Naive thymus-derived CD4-positive, alpha-beta T cell (primary cell): ENCODE data around the gene HS2ST1. TPM values are rescaled to one million over a fixed set of nuclear protein-coding genes. Genes with fewer than 3 reads are reported as not detected.
"Not testable (repeated sequence)": the region's sequence is repeated elsewhere in the genome, so short reads cannot be mapped to it uniquely, and the experiment has no call there.

Experiments
- ATAC-seq: fragments of 150-1000 bp; cut with Tn5 transposase; 2 replicates; pipeline ENCODE4 v1.10.0; 2021; ENCODE audit warnings: mild to moderate bottlenecking, moderate library complexity
- CTCF ChIA-PET: fragments of 350-600 bp; sonication (Branson Sonifier 250); formaldehyde crosslinking; loops from one replicate; lab custom pipeline; 2021; ENCODE audit warnings: antibody characterized with exemption; lab: Charles Lee
- POLR2A ChIA-PET: fragments of 350-600 bp; sonication (Branson Sonifier 250); formaldehyde crosslinking; loops from one replicate; lab custom pipeline; 2021; ENCODE audit warnings: antibody characterized with exemption, inconsistent platforms; lab: Charles Lee
- DNase-seq, 9 donors: peaks; one replicate each; pipeline versions ENCODE4 v3.0.0 to v3.0.0-alpha.2; 2020 to 2022; ENCODE audit warnings: mixed read lengths in 1 of 9
- H3K27ac ChIP-seq: one replicate; pipeline ENCODE4 v1.7.0; 2013; ENCODE audit warnings: mild to moderate bottlenecking, low read depth, low read length, moderate library complexity
- H3K27me3 ChIP-seq, 2 donors: one replicate each; pipeline ENCODE4 v1.7.0; 2013; ENCODE audit warnings: low read length in 2 of 2, mild to moderate bottlenecking in 2 of 2, moderate library complexity in 2 of 2; ENCODE audit not compliant: control insufficient read depth in 2 of 2, insufficient read depth in 2 of 2
- H3K36me3 ChIP-seq, 3 experiments: 1 replicate in 2 of 3; 2 replicates in 1 of 3; pipeline ENCODE4 v1.7.0; 2013; ENCODE audit warnings: low read length in 3 of 3, mild to moderate bottlenecking in 3 of 3, moderate library complexity in 1 of 3; ENCODE audit not compliant: insufficient read depth in 3 of 3, control insufficient read depth in 2 of 3
- H3K4me1 ChIP-seq, 2 donors: one replicate each; pipeline ENCODE4 v1.7.0; 2013; ENCODE audit warnings: low read length in 2 of 2, mild to moderate bottlenecking in 2 of 2, moderate library complexity in 1 of 2; ENCODE audit not compliant: control insufficient read depth in 2 of 2, insufficient read depth in 2 of 2
- H3K4me3 ChIP-seq: 2 replicates; pipeline ENCODE4 v1.7.0; 2013; ENCODE audit warnings: mild to moderate bottlenecking, low read length
- H3K9me3 ChIP-seq, 3 experiments: 1 replicate in 2 of 3; 2 replicates in 1 of 3; pipeline ENCODE4 v1.7.0; 2013; ENCODE audit warnings: low read length in 3 of 3; ENCODE audit not compliant: control insufficient read depth in 2 of 3
- H3K27ac Mint-ChIP-seq, 9 donors: one replicate each; pipeline ENCODE4 v1.8.0; 2020 to 2022; ENCODE audit warnings: mixed read lengths in 9 of 9, mild to moderate bottlenecking in 8 of 9, moderate library complexity in 5 of 9, inconsistent platforms in 2 of 9
- H3K27me3 Mint-ChIP-seq, 5 donors: one replicate each; pipeline ENCODE4 v1.8.0; 2021 to 2022; ENCODE audit warnings: mixed read lengths in 5 of 5, mild to moderate bottlenecking in 1 of 5
- H3K36me3 Mint-ChIP-seq, 5 donors: one replicate each; pipeline ENCODE4 v1.8.0; 2020 to 2022; ENCODE audit warnings: mixed read lengths in 5 of 5, mild to moderate bottlenecking in 3 of 5, inconsistent platforms in 1 of 5
- H3K4me1 Mint-ChIP-seq, 7 donors: one replicate each; pipeline ENCODE4 v1.8.0; 2020 to 2022; ENCODE audit warnings: mixed read lengths in 7 of 7, mild to moderate bottlenecking in 3 of 7, inconsistent platforms in 1 of 7
- H3K4me3 Mint-ChIP-seq, 10 donors: one replicate each; pipeline ENCODE4 v1.8.0; 2020 to 2022; ENCODE audit warnings: mild to moderate bottlenecking in 10 of 10, mixed read lengths in 10 of 10, moderate library complexity in 6 of 10, inconsistent platforms in 2 of 10
- H3K9me3 Mint-ChIP-seq, 11 donors: one replicate each; pipeline ENCODE4 v1.8.0; 2020 to 2022; ENCODE audit warnings: mixed read lengths in 11 of 11, mild to moderate bottlenecking in 4 of 11, inconsistent platforms in 1 of 11, moderate library complexity in 1 of 11
- intact Hi-C, 2 donors: fragments of 100-400 bp; cut with micrococcal nuclease; formaldehyde crosslinking; loops; one replicate each; pipeline ENCODE4 v1.15.1; 2023
- polyA plus RNA-seq, 2 donors: library from polyadenylated mRNA; unstranded; fragments of 300-500 nt; fragmentation: Illumina TruSeq; gene quantifications; one replicate each; pipeline ENCODE4 v1.2.3, GENCODE V29; 2021
- total RNA-seq, 6 experiments: library from RNA in 5 of 6; stranded (reverse) in 5 of 6; gene quantifications; 1 replicate in 5 of 6; 2 replicates in 1 of 6; pipeline ENCODE4 v1.2.3 and lab custom pipeline; 2021 to 2026

The HS2ST1 gene
- total and polyA plus RNA-seq, 7 experiments from 2014 or later = 7.1 to 18.3 (median 10.2) TPM

GRCh38 chr1:86872086-86872485, 42.3 kb upstream of the HS2ST1 start:
- Histone ChIP-seq H3K27me3 (no peaks in the 10 kb centered on the region), H3K27ac (no peak overlapping the region), H3K4me3 (no peak overlapping the region), H3K9me3 (no peaks in the 10 kb centered on the region), H3K36me3 (no peaks in the 10 kb centered on the region), H3K4me1 (no peaks in the 10 kb centered on the region)
- H3K27me3 Mint-ChIP-seq = no peaks in the 10 kb centered on the region
- POLR2A ChIA-PET = no interaction called here
- CTCF ChIA-PET = no interaction called here
- intact Hi-C loops = loop anchor here in 1 of 2 donors (5.0 kb wide), 1 partner anchor 40 kb away; the partner anchor contains the start of genes HS2ST1 and SELENOF
- DNase-seq (no peak), ATAC-seq (no peak)
- no peak overlapping the region for H3K27ac Mint-ChIP-seq
- no peaks in the 10 kb centered on the region for H3K9me3 Mint-ChIP-seq
- peaks cover 7 to 31% (median 13%) of the 10 kb centered on the region in 7 donors for H3K4me1 Mint-ChIP-seq
- H3K36me3 Mint-ChIP-seq = peaks cover 0 to 29% (median 27%) of the 10 kb centered on the region in 5 donors
- no peak overlapping the region for H3K4me3 Mint-ChIP-seq

DNA sequence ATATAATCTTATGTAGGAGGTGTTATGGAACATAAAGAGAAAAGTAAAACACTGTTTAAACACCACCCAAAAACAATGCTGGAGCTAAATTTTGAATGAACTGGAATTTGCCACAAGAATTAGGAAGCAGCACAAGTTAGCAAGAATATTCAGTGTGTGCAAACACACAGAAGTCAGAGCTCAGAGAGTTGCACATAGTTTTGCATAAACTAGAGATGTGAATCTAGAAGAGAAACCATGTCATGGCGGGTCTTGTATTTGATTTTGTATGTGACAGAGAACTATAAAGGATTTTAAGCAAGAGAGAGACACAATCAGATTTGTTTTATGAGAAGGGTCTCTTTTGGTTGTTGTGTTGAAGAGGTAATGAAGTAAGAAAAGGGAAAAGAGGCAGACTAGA, 38.7 kb upstream of the HS2ST1 start:
- peaks cover 0 to 23% (median 6%) of the 10 kb centered on the region in 7 donors for H3K4me1 Mint-ChIP-seq
- no peak for DNase-seq
- H3K36me3 ChIP-seq = peaks cover 0 to 12% (median 0%) of the 10 kb centered on the region in 3 experiments
- ChIA-PET CTCF (no interaction called here), POLR2A (no interaction called here)
- H3K27ac Mint-ChIP-seq = peak overlapping the region in 4 of 9 donors; percentile 5 to 69 (median 38)
- intact Hi-C loops = loop anchor here in 1 of 2 donors (2.0 kb wide), 1 partner anchor 19 kb away; no protein-coding TSS in a partner anchor
- no peak overlapping the region for H3K27ac ChIP-seq
- H3K27me3 Mint-ChIP-seq = no peaks in the 10 kb centered on the region
- no peaks in the 10 kb centered on the region for H3K9me3 Mint-ChIP-seq
- H3K27me3 ChIP-seq = no peaks in the 10 kb centered on the region
- no peak overlapping the region for H3K4me3 ChIP-seq
- ATAC-seq = no peak
- no peak overlapping the region for H3K4me3 Mint-ChIP-seq
- no peaks in the 10 kb centered on the region for H3K4me1 ChIP-seq
- no peaks in the 10 kb centered on the region for H3K9me3 ChIP-seq
- peaks cover 0 to 33% (median 20%) of the 10 kb centered on the region in 5 donors for H3K36me3 Mint-ChIP-seq

GRCh38 chr1:86887479-86888162, 26.8 kb upstream of the HS2ST1 start:
- Histone ChIP-seq H3K27me3 (no peaks in the 10 kb centered on the region), H3K36me3 (peaks cover 0 to 3% (median 0%) of the 10 kb centered on the region in 3 experiments), H3K27ac (no peak overlapping the region), H3K4me3 (no peak overlapping the region), H3K9me3 (no peaks in the 10 kb centered on the region), H3K4me1 (no peaks in the 10 kb centered on the region)
- H3K4me3 Mint-ChIP-seq = no peak overlapping the region
- ChIA-PET CTCF (no interaction called here), POLR2A (interaction anchor here (0.6 kb wide), 1 partner anchor 27 kb away, joined by 3 read pairs; the partner anchor contains the start of gene HS2ST1)
- H3K4me1 Mint-ChIP-seq = peaks cover 7 to 57% (median 41%) of the 10 kb centered on the region in 7 donors
- DNase-seq = no peak
- H3K36me3 Mint-ChIP-seq = peaks cover 4 to 14% (median 9%) of the 10 kb centered on the region in 5 donors
- intact Hi-C loops = no loop called here
- no peak for ATAC-seq
- peak overlapping the region in 2 of 9 donors; percentile 24 to 57 for H3K27ac Mint-ChIP-seq
- peaks cover 0 to 2% (median 0%) of the 10 kb centered on the region in 11 donors for H3K9me3 Mint-ChIP-seq
- H3K27me3 Mint-ChIP-seq = no peaks in the 10 kb centered on the region

DNA sequence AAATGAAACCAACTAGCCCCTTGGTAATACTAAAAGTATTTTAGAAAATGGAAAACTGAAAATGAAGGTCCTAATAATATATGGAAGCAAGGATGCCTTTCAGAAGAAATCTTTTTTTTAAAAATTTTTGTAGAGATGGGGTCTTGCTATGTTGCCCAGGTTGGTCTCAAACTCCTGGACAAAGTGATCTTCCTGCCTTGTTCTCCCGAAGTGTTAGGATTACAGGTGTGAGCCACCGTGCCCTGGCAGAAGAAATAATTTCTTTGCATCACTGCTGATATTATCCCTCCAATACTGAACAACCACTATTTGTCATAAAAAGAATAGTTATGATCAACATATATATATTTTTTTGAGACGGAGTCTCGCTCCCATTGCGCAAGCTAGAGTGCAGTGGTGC, 26.1 kb upstream of the HS2ST1 start:
- H3K27me3 Mint-ChIP-seq = no peaks in the 10 kb centered on the region
- H3K4me3 Mint-ChIP-seq = no peak overlapping the region
- peaks cover 0 to 3% (median 0%) of the 10 kb centered on the region in 3 experiments for H3K36me3 ChIP-seq
- peaks cover 7 to 52% (median 41%) of the 10 kb centered on the region in 7 donors for H3K4me1 Mint-ChIP-seq
- no peak for ATAC-seq
- no peaks in the 10 kb centered on the region for H3K4me1 ChIP-seq
- POLR2A ChIA-PET = no interaction called here
- H3K9me3 ChIP-seq = no peaks in the 10 kb centered on the region
- peak overlapping the region in 1 of 9 donors; percentile 23 for H3K27ac Mint-ChIP-seq
- H3K36me3 Mint-ChIP-seq = peaks cover 4 to 14% (median 9%) of the 10 kb centered on the region in 5 donors
- no peaks in the 10 kb centered on the region for H3K27me3 ChIP-seq
- intact Hi-C loops = no loop called here
- CTCF ChIA-PET = no interaction called here
- peaks cover 0 to 2% (median 0%) of the 10 kb centered on the region in 11 donors for H3K9me3 Mint-ChIP-seq
- no peak overlapping the region for H3K27ac ChIP-seq
- no peak for DNase-seq
- no peak overlapping the region for H3K4me3 ChIP-seq

DNA sequence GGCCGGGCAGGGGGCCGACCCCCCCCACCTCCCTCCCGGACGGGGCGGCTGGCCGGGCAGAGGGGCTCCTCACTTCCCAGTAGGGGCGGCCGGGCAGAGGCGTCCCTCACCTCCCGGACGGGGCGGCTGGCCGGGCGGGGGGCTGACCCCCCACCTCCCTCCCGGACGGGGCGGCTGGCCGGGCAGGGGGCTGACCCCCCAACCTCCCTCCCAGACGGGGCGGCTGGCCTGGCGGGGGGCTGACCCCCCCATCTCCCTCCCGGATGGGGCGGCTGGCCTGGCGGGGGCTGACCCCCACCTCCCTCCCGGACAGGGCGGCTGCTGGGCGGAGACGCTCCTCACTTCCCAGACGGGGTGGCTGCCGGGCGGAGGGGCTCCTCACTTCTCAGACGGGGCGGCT, 15.0 kb upstream of the HS2ST1 start:
- H3K4me3 Mint-ChIP-seq, intact Hi-C loops, ATAC-seq, H3K27me3 ChIP-seq, H3K27ac Mint-ChIP-seq, H3K27me3 Mint-ChIP-seq, H3K4me3 ChIP-seq, DNase-seq, H3K4me1 ChIP-seq, H3K9me3 ChIP-seq, CTCF ChIA-PET, H3K27ac ChIP-seq, H3K9me3 Mint-ChIP-seq, POLR2A ChIA-PET: not testable (repeated sequence)
- Mint-ChIP-seq H3K4me1 (peaks cover 10 to 47% (median 29%) of the 10 kb centered on the region in 7 donors), H3K36me3 (peaks cover 5 to 30% (median 24%) of the 10 kb centered on the region in 5 donors)
- peaks cover 0 to 30% (median 4%) of the 10 kb centered on the region in 3 experiments for H3K36me3 ChIP-seq

DNA sequence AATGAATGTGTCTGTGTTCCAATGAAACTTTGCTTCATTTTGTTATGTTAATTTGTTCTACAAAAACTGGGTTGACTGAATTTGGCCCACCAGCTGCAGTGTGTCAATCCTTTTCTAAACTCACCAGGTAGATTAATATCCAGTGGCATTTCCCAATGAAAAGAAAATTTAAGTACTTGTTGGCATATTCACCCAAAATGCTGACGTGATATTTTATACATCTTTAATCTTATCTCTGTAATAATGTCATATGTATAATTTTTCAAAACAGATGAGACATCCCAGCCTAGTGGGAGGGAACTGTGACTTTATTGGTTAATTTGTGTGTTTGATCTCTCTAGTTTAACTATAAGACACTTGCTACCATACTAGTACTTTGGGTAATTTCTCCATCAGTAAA, 8.6 kb upstream of the HS2ST1 start:
- Histone ChIP-seq H3K4me1 (peaks cover 9 to 46% of the 10 kb centered on the region in 2 donors), H3K27me3 (no peaks in the 10 kb centered on the region), H3K36me3 (peaks cover 4 to 26% (median 4%) of the 10 kb centered on the region in 3 experiments), H3K27ac (no peak overlapping the region), H3K4me3 (no peak overlapping the region), H3K9me3 (no peaks in the 10 kb centered on the region)
- peaks cover 19 to 42% (median 32%) of the 10 kb centered on the region in 7 donors for H3K4me1 Mint-ChIP-seq
- intact Hi-C loops = no loop called here
- H3K27me3 Mint-ChIP-seq = no peaks in the 10 kb centered on the region
- DNase-seq (no peak), ATAC-seq (no peak)
- no peak overlapping the region for H3K27ac Mint-ChIP-seq
- POLR2A ChIA-PET = no interaction called here
- no peaks in the 10 kb centered on the region for H3K9me3 Mint-ChIP-seq
- peaks cover 3 to 33% (median 29%) of the 10 kb centered on the region in 5 donors for H3K36me3 Mint-ChIP-seq
- CTCF ChIA-PET = no interaction called here
- H3K4me3 Mint-ChIP-seq = no peak overlapping the region
